Liver (tissue), 9 donors: Measurements from ENCODE around the gene TBCD. TPM values are rescaled to one million over a fixed set of nuclear protein-coding genes. Genes with fewer than 3 reads are reported as not detected.

ENCODE experiments used
- DNase-seq: peaks from one replicate; pipeline ENCODE4 v3.0.0-alpha.2; 2017; ENCODE audit warnings: low spot score
- H3K27ac ChIP-seq, 2 donors: one replicate each; pipeline ENCODE4 v1.7.0; 2013; ENCODE audit warnings: inconsistent platforms in 2 of 2, low read length in 2 of 2, control low read depth in 1 of 2, low read depth in 1 of 2, mild to moderate bottlenecking in 1 of 2
- H3K27me3 ChIP-seq, 4 donors: one replicate each; pipeline versions ENCODE4 v1.6.1 to v1.7.0; 2013; ENCODE audit warnings: low read length in 3 of 4, inconsistent platforms in 1 of 4, mild to moderate bottlenecking in 1 of 4, moderate library complexity in 1 of 4; ENCODE audit not compliant: control insufficient read depth in 4 of 4, insufficient read depth in 4 of 4
- H3K36me3 ChIP-seq, 4 donors: one replicate each; pipeline versions ENCODE4 v1.6.1 to v1.7.0; 2013; ENCODE audit warnings: low read length in 3 of 4, mild to moderate bottlenecking in 3 of 4, low read depth in 1 of 4, moderate library complexity in 1 of 4; ENCODE audit not compliant: control insufficient read depth in 4 of 4, insufficient read depth in 3 of 4
- H3K4me1 ChIP-seq, 4 donors: one replicate each; pipeline versions ENCODE4 v1.6.1 to v1.7.0; 2013; ENCODE audit warnings: low read length in 3 of 4, mild to moderate bottlenecking in 3 of 4, moderate library complexity in 1 of 4; ENCODE audit not compliant: control insufficient read depth in 4 of 4, insufficient read depth in 4 of 4
- H3K4me3 ChIP-seq, 3 donors: one replicate each; pipeline versions ENCODE4 v1.6.1 to v1.7.0; 2013; ENCODE audit warnings: low read length in 3 of 3, control low read depth in 1 of 3, low read depth in 1 of 3, mild to moderate bottlenecking in 1 of 3
- H3K9ac ChIP-seq, 2 donors: one replicate each; pipeline ENCODE4 v1.7.0; 2013; ENCODE audit warnings: low read length in 2 of 2, mild to moderate bottlenecking in 2 of 2, moderate library complexity in 2 of 2, control low read depth in 1 of 2, low read depth in 1 of 2
- H3K9me3 ChIP-seq, 4 donors: one replicate each; pipeline versions ENCODE4 v1.6.1 to v1.7.0; 2013; ENCODE audit warnings: low read length in 3 of 4; ENCODE audit not compliant: control insufficient read depth in 4 of 4
- EGR1 ChIP-seq, 2 donors: IDR thresholded peaks; 2 replicates each; pipeline ENCODE4 v1.6.1; 2016 to 2018; ENCODE audit warnings: antibody characterized with exemption in 2 of 2, low read depth in 2 of 2
- GABPA ChIP-seq, 2 donors: IDR thresholded peaks in 1 of 2; conservative IDR thresholded peaks in 1 of 2; 2 replicates each; pipeline ENCODE4 v1.6.1; 2016; ENCODE audit warnings: antibody characterized with exemption in 2 of 2, mild to moderate bottlenecking in 1 of 2, moderate library complexity in 1 of 2
- HNF4A ChIP-seq, 2 donors: conservative IDR thresholded peaks; 2 replicates each; pipeline ENCODE4 v1.6.1; 2016; ENCODE audit warnings: antibody characterized with exemption in 2 of 2, mild to moderate bottlenecking in 2 of 2
- HNF4G ChIP-seq: IDR thresholded peaks from 2 replicates; pipeline ENCODE4 v1.6.1; 2016; ENCODE audit warnings: antibody characterized with exemption
- NR2F2 ChIP-seq: IDR thresholded peaks from 2 replicates; pipeline ENCODE4 v1.6.1; 2016; ENCODE audit warnings: antibody characterized with exemption
- RAD21 ChIP-seq, 2 donors: IDR thresholded peaks; 2 replicates each; pipeline ENCODE4 v1.6.1; 2016; ENCODE audit warnings: antibody characterized with exemption in 2 of 2, mild to moderate bottlenecking in 2 of 2
- RXRA ChIP-seq, 2 donors: IDR thresholded peaks; 2 replicates each; pipeline ENCODE4 v1.6.1; 2017 to 2018; ENCODE audit warnings: antibody characterized with exemption in 2 of 2, mild to moderate bottlenecking in 1 of 2
- SP1 ChIP-seq: IDR thresholded peaks from 2 replicates; pipeline ENCODE4 v1.6.1; 2018; ENCODE audit warnings: antibody characterized with exemption, mild to moderate bottlenecking
- TAF1 ChIP-seq: conservative IDR thresholded peaks from 2 replicates; pipeline ENCODE4 v1.6.1; 2016; ENCODE audit warnings: antibody characterized with exemption, mild to moderate bottlenecking
- YY1 ChIP-seq: IDR thresholded peaks from 2 replicates; pipeline ENCODE4 v1.6.1; 2016; ENCODE audit warnings: antibody characterized with exemption, mild to moderate bottlenecking
- ZBTB33 ChIP-seq: IDR thresholded peaks from 2 replicates; pipeline ENCODE4 v1.6.1; 2016; ENCODE audit warnings: antibody characterized with exemption
- WGBS: extraction: QIAGEN DNeasy Blood & Tissue Kit; methylation state at CpG from one replicate; pipeline ENCODE4 v1.1.7; 2013; 5-methylcytosine and 5-hydroxymethylcytosine counted together
- polyA plus RNA-seq, 2 donors: library from polyadenylated mRNA; stranded (reverse) in 1 of 2; unstranded in 1 of 2; fragments of 200-250 nt in 1 of 2; fragments of >200 nt in 1 of 2; fragmentation: Nextera tagmentation in 1 of 2; extraction: Ambion mirVana in 1 of 2; gene quantifications; one replicate each; pipeline versions ENCODE4 v1.2.1 to v1.2.3, GENCODE V29; 2013 to 2015
- total RNA-seq, 2 donors: library from RNA; depleted of rRNA; stranded (reverse); fragments of >200 nt; gene quantifications; one replicate each; pipeline ENCODE4 v1.2.3, GENCODE V29; 2014
- TF ChIP-seq, protein P1 (sequence below): fragments of 150-350 bp; IDR thresholded peaks from 2 replicates; pipeline ENCODE4 v1.5.1; 2017; ENCODE audit warnings: improper control_type of control experiment, low read depth, low read length; ENCODE audit not compliant: missing input control
- TF ChIP-seq, protein P2 (sequence below): IDR thresholded peaks from 2 replicates; pipeline ENCODE4 v1.6.1; 2016; ENCODE audit warnings: antibody characterized with exemption, mild to moderate bottlenecking
- donor health status: healthy.
- donor health status: healthy.
- donor health status: healthy.
- donor health status: healthy.
- donor health status: healthy.

TBCD gene
- total and polyA plus RNA-seq, 4 donors = 29.8 to 42.2 (median 33.0) TPM

- no peak overlapping the region for H3K4me3 ChIP-seq
- no peak overlapping the region for H3K27ac ChIP-seq
- H3K9ac ChIP-seq = no peak overlapping the region
- H3K4me1 ChIP-seq = peaks cover 3 to 21% (median 13%) of the 10 kb centered on the region in 4 donors
- TF ChIP-seq RAD21 (IDR thresholded peaks at IDR 0.05) (peak in 1 of 2 donors; percentile 54), GABPA (IDR thresholded peaks at IDR 0.05 in 1 of 2, conservative IDR thresholded peaks at IDR 0.05 in 1 of 2) (no peak), YY1 (peak; percentile 32), HNF4A (conservative IDR thresholded peaks at IDR 0.05) (peak; percentile 78 to 84), RXRA (IDR thresholded peaks at IDR 0.05) (peak; percentile 79 to 81), SP1 (peak; percentile 81)
- TF ChIP-seq, protein P1, sequence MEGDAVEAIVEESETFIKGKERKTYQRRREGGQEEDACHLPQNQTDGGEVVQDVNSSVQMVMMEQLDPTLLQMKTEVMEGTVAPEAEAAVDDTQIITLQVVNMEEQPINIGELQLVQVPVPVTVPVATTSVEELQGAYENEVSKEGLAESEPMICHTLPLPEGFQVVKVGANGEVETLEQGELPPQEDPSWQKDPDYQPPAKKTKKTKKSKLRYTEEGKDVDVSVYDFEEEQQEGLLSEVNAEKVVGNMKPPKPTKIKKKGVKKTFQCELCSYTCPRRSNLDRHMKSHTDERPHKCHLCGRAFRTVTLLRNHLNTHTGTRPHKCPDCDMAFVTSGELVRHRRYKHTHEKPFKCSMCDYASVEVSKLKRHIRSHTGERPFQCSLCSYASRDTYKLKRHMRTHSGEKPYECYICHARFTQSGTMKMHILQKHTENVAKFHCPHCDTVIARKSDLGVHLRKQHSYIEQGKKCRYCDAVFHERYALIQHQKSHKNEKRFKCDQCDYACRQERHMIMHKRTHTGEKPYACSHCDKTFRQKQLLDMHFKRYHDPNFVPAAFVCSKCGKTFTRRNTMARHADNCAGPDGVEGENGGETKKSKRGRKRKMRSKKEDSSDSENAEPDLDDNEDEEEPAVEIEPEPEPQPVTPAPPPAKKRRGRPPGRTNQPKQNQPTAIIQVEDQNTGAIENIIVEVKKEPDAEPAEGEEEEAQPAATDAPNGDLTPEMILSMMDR = no peak
- WGBS = 49% methylated on average over 38 of the region's 38 CpGs
- no peaks in the 10 kb centered on the region for H3K36me3 ChIP-seq
- no peaks in the 10 kb centered on the region for H3K9me3 ChIP-seq
- no peaks in the 10 kb centered on the region for H3K27me3 ChIP-seq
- no peak for DNase-seq
Measured at GRCh38 chr17:82703935-82704865, 47.7 kb upstream of the TBCD start.

DNA sequence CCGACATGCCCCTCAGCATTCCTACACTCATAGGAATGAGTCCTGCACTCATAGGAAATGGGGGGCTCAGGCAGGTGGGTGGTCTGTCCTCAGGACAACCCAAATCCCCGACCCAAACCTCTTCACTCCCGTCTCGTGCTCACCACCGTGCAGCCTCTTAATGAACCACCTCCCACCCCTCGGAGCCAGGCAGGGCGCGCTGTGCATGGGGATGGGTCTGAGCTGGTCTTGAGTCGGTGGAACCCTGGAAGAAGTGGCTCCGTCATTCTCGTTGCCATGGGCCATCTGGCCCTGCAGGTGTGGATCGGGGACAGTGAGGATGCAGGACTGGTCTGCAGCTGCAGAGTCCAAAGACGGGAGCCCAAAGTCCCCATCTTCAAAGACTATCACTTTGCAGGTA is 47.0 kb upstream of the TBCD start:
- Histone ChIP-seq H3K27ac (no peak overlapping the region), H3K27me3 (no peaks in the 10 kb centered on the region), H3K4me1 (peaks cover 3 to 14% (median 8%) of the 10 kb centered on the region in 4 donors), H3K36me3 (no peaks in the 10 kb centered on the region), H3K9ac (no peak overlapping the region), H3K9me3 (no peaks in the 10 kb centered on the region), H3K4me3 (no peak overlapping the region)
- TF ChIP-seq YY1 (no peak), TAF1 (no peak), ZBTB33 (no peak), NR2F2 (no peak), HNF4G (no peak), RAD21 (IDR thresholded peaks at IDR 0.05) (no peak), HNF4A (conservative IDR thresholded peaks at IDR 0.05) (no peak), EGR1 (IDR thresholded peaks at IDR 0.05; ENCODE audit: low read depth in 2 of 2) (no peak)
- TF ChIP-seq, protein P2, sequence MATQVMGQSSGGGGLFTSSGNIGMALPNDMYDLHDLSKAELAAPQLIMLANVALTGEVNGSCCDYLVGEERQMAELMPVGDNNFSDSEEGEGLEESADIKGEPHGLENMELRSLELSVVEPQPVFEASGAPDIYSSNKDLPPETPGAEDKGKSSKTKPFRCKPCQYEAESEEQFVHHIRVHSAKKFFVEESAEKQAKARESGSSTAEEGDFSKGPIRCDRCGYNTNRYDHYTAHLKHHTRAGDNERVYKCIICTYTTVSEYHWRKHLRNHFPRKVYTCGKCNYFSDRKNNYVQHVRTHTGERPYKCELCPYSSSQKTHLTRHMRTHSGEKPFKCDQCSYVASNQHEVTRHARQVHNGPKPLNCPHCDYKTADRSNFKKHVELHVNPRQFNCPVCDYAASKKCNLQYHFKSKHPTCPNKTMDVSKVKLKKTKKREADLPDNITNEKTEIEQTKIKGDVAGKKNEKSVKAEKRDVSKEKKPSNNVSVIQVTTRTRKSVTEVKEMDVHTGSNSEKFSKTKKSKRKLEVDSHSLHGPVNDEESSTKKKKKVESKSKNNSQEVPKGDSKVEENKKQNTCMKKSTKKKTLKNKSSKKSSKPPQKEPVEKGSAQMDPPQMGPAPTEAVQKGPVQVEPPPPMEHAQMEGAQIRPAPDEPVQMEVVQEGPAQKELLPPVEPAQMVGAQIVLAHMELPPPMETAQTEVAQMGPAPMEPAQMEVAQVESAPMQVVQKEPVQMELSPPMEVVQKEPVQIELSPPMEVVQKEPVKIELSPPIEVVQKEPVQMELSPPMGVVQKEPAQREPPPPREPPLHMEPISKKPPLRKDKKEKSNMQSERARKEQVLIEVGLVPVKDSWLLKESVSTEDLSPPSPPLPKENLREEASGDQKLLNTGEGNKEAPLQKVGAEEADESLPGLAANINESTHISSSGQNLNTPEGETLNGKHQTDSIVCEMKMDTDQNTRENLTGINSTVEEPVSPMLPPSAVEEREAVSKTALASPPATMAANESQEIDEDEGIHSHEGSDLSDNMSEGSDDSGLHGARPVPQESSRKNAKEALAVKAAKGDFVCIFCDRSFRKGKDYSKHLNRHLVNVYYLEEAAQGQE = no peak
- DNase-seq = no peak
- 85% methylated on average over 13 of the region's 13 CpGs for WGBS
